ENCODE data around the gene VTI1A.

VTI1A gene

GRCh38 chr10:112616647-112617046 is 169.6 kb downstream of the VTI1A start:
- no peaks in the 10 kb centered on the region for H3K27me3 ChIP-seq (replicated peaks; ENCODE audit: control insufficient read depth, insufficient read depth, low read length, poor library complexity, severe bottlenecking)
- no peak for DNase-seq
- H3K36me3 ChIP-seq (ENCODE audit: control insufficient read depth, insufficient read depth, low read length), result no peaks in the 10 kb centered on the region
- no peak overlapping the region for H3K4me3 ChIP-seq (ENCODE audit: insufficient read depth, low read depth, low read length, poor library complexity, severe bottlenecking)
- no peaks in the 10 kb centered on the region for H3K9me3 ChIP-seq (ENCODE audit: control insufficient read depth, low read length)
- no peaks in the 10 kb centered on the region for H3K4me1 ChIP-seq (ENCODE audit: control insufficient read depth, insufficient read depth, low read length, poor library complexity, severe bottlenecking)
- H3K27ac ChIP-seq (ENCODE audit: insufficient read depth, low read length, poor library complexity, severe bottlenecking), result no peak overlapping the region

GRCh38 chr10:112618814-112619213 is 171.8 kb downstream of the VTI1A start:
- H3K4me3 ChIP-seq (ENCODE audit: insufficient read depth, low read depth, low read length, poor library complexity, severe bottlenecking), result no peak overlapping the region
- no peaks in the 10 kb centered on the region for H3K4me1 ChIP-seq (ENCODE audit: control insufficient read depth, insufficient read depth, low read length, poor library complexity, severe bottlenecking)
- H3K27me3 ChIP-seq (replicated peaks; ENCODE audit: control insufficient read depth, insufficient read depth, low read length, poor library complexity, severe bottlenecking), result no peaks in the 10 kb centered on the region
- H3K9me3 ChIP-seq (ENCODE audit: control insufficient read depth, low read length), result no peaks in the 10 kb centered on the region
- no peak overlapping the region for H3K27ac ChIP-seq (ENCODE audit: insufficient read depth, low read length, poor library complexity, severe bottlenecking)
- DNase-seq, result no peak
- H3K36me3 ChIP-seq (ENCODE audit: control insufficient read depth, insufficient read depth, low read length), result no peaks in the 10 kb centered on the region

GRCh38 chr10:112619556-112619955 is 172.5 kb downstream of the VTI1A start:
- no peak for DNase-seq
- H3K36me3 ChIP-seq (ENCODE audit: control insufficient read depth, insufficient read depth, low read length), result no peaks in the 10 kb centered on the region
- no peak overlapping the region for H3K27ac ChIP-seq (ENCODE audit: insufficient read depth, low read length, poor library complexity, severe bottlenecking)

GRCh38 chr10:112622786-112623185 is 175.8 kb downstream of the VTI1A start:
- DNase-seq, result no peak
- H3K27ac ChIP-seq (ENCODE audit: insufficient read depth, low read length, poor library complexity, severe bottlenecking), result no peak overlapping the region
- H3K36me3 ChIP-seq (ENCODE audit: control insufficient read depth, insufficient read depth, low read length), result no peaks in the 10 kb centered on the region
- no peaks in the 10 kb centered on the region for H3K27me3 ChIP-seq (replicated peaks; ENCODE audit: control insufficient read depth, insufficient read depth, low read length, poor library complexity, severe bottlenecking)
- no peaks in the 10 kb centered on the region for H3K4me1 ChIP-seq (ENCODE audit: control insufficient read depth, insufficient read depth, low read length, poor library complexity, severe bottlenecking)
- no peaks in the 10 kb centered on the region for H3K9me3 ChIP-seq (ENCODE audit: control insufficient read depth, low read length)
- H3K4me3 ChIP-seq (ENCODE audit: insufficient read depth, low read depth, low read length, poor library complexity, severe bottlenecking), result no peak overlapping the region

More at GRCh38 chr10:112619556-112619955, 172.5 kb downstream of the VTI1A start:
- no peaks in the 10 kb centered on the region for H3K4me1 ChIP-seq (ENCODE audit: control insufficient read depth, insufficient read depth, low read length, poor library complexity, severe bottlenecking)
- no peaks in the 10 kb centered on the region for H3K27me3 ChIP-seq (replicated peaks; ENCODE audit: control insufficient read depth, insufficient read depth, low read length, poor library complexity, severe bottlenecking)
- no peak overlapping the region for H3K4me3 ChIP-seq (ENCODE audit: insufficient read depth, low read depth, low read length, poor library complexity, severe bottlenecking)
- no peaks in the 10 kb centered on the region for H3K9me3 ChIP-seq (ENCODE audit: control insufficient read depth, low read length)

DNA sequence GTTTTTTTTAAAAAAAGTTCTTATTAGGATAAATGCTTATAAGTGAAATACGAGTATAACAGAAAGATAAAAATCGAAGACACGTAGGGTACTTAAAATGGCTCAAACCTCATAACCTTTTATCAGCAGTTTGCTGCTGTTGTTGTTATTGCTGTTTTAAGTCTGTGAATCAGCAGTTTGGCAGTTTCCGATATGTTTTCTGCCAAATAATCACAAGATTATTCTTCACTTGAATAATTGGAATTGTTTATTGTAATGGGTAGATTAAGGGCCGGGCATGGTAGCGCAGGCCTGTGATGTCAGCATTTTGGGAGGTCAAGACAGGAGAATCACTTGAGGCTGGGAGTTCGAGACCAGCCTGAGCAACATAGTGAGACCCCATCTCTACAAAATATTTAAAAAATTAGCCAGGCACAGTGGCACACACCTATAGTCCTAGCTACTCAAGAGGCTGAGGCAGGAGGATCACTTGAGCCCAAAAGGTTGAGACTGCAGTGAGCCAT is 177.6 kb downstream of the VTI1A start:
- Histone ChIP-seq H3K9me3 (ENCODE audit: control insufficient read depth, low read length) (no peaks in the 10 kb centered on the region), H3K27me3 (replicated peaks; ENCODE audit: control insufficient read depth, insufficient read depth, low read length, poor library complexity, severe bottlenecking) (no peaks in the 10 kb centered on the region), H3K36me3 (ENCODE audit: control insufficient read depth, insufficient read depth, low read length) (no peaks in the 10 kb centered on the region), H3K4me1 (ENCODE audit: control insufficient read depth, insufficient read depth, low read length, poor library complexity, severe bottlenecking) (no peaks in the 10 kb centered on the region), H3K4me3 (ENCODE audit: insufficient read depth, low read depth, low read length, poor library complexity, severe bottlenecking) (no peak overlapping the region), H3K27ac (ENCODE audit: insufficient read depth, low read length, poor library complexity, severe bottlenecking) (no peak overlapping the region)
- no peak for DNase-seq

GRCh38 chr10:112628951-112629609 is 182.1 kb downstream of the VTI1A start:
- Histone ChIP-seq H3K9me3 (ENCODE audit: control insufficient read depth, low read length) (no peaks in the 10 kb centered on the region), H3K36me3 (ENCODE audit: control insufficient read depth, insufficient read depth, low read length) (no peaks in the 10 kb centered on the region), H3K27ac (ENCODE audit: insufficient read depth, low read length, poor library complexity, severe bottlenecking) (no peak overlapping the region), H3K4me3 (ENCODE audit: insufficient read depth, low read depth, low read length, poor library complexity, severe bottlenecking) (no peak overlapping the region), H3K4me1 (ENCODE audit: control insufficient read depth, insufficient read depth, low read length, poor library complexity, severe bottlenecking) (no peaks in the 10 kb centered on the region), H3K27me3 (replicated peaks; ENCODE audit: control insufficient read depth, insufficient read depth, low read length, poor library complexity, severe bottlenecking) (no peaks in the 10 kb centered on the region)
- DNase-seq, result no peak

DNA sequence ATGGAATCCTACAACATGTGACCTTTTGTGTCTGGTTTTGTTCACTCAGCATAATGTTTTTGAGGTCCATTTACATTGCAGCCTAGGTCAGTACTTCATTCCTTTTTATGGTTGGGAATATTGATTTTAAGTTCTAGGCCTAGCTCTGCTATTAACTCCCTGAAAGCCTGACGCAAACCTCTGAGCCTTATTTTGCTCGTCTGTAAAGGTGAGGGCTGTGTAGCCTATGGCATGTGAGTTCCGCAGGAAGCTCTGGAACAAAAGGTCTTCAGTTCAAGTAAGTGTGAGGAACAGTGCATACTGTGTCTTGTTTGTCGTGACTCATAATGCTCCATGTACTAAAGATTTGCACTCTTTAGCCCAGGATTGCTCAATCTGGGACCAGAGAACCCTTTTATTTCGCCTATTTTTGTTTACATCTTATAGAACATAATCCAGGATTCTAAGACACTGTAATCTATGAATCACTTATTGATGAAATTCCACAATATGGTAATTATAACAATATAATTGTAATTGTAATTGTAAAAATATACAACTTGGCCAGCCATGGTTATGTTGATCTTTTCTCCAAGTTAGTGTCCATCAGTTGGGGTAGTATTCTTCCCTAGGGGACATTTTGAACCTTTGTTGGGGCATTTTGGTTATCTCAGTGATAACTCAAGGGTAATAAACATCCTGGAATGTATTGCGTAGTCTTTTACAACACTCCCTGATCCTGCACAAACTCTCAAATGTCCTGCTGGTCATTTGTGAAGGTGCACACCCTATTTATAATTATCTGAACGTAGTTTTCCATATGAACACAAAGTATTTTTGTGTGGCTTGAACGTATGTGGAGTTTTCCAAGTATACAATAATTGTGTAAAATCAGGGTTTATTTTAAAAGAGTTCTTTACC is 184.7 kb downstream of the VTI1A start:
- Histone ChIP-seq H3K36me3 (ENCODE audit: control insufficient read depth, insufficient read depth, low read length) (no peaks in the 10 kb centered on the region), H3K9me3 (ENCODE audit: control insufficient read depth, low read length) (no peaks in the 10 kb centered on the region), H3K27ac (ENCODE audit: insufficient read depth, low read length, poor library complexity, severe bottlenecking) (no peak overlapping the region), H3K4me3 (ENCODE audit: insufficient read depth, low read depth, low read length, poor library complexity, severe bottlenecking) (no peak overlapping the region), H3K4me1 (ENCODE audit: control insufficient read depth, insufficient read depth, low read length, poor library complexity, severe bottlenecking) (no peaks in the 10 kb centered on the region), H3K27me3 (replicated peaks; ENCODE audit: control insufficient read depth, insufficient read depth, low read length, poor library complexity, severe bottlenecking) (no peaks in the 10 kb centered on the region)
- no peak for DNase-seq

GRCh38 chr10:112634096-112634830 is 187.2 kb downstream of the VTI1A start:
- DNase-seq, result no peak
- no peak overlapping the region for H3K27ac ChIP-seq (ENCODE audit: insufficient read depth, low read length, poor library complexity, severe bottlenecking)
- H3K4me3 ChIP-seq (ENCODE audit: insufficient read depth, low read depth, low read length, poor library complexity, severe bottlenecking), result no peak overlapping the region
- no peaks in the 10 kb centered on the region for H3K36me3 ChIP-seq (ENCODE audit: control insufficient read depth, insufficient read depth, low read length)
- H3K4me1 ChIP-seq (ENCODE audit: control insufficient read depth, insufficient read depth, low read length, poor library complexity, severe bottlenecking), result no peaks in the 10 kb centered on the region
- H3K27me3 ChIP-seq (replicated peaks; ENCODE audit: control insufficient read depth, insufficient read depth, low read length, poor library complexity, severe bottlenecking), result no peaks in the 10 kb centered on the region
- no peaks in the 10 kb centered on the region for H3K9me3 ChIP-seq (ENCODE audit: control insufficient read depth, low read length)

DNA sequence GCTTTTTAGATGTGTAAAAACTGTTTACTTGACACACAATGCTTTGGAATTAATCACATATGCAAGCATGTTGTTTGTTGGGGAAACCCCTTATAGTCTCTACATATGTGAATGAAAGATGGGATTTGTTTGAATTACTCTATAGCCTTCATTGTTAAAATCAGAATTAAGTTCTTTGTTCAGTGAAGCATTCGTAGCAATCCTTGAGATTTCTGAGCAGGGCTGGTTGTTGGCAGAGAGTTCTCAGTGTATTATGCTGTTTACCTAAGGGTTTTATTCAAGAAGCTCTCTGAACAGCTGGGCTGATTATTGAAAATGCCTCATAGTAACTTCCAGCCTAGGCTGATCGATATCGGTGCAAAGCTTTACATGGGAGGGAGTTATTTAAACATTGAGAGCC is 190.9 kb downstream of the VTI1A start:
- no peak overlapping the region for H3K27ac ChIP-seq (ENCODE audit: insufficient read depth, low read length, poor library complexity, severe bottlenecking)
- no peaks in the 10 kb centered on the region for H3K36me3 ChIP-seq (ENCODE audit: control insufficient read depth, insufficient read depth, low read length)
- no peaks in the 10 kb centered on the region for H3K27me3 ChIP-seq (replicated peaks; ENCODE audit: control insufficient read depth, insufficient read depth, low read length, poor library complexity, severe bottlenecking)
- no peak for DNase-seq
- H3K4me3 ChIP-seq (ENCODE audit: insufficient read depth, low read depth, low read length, poor library complexity, severe bottlenecking), result no peak overlapping the region
- no peaks in the 10 kb centered on the region for H3K4me1 ChIP-seq (ENCODE audit: control insufficient read depth, insufficient read depth, low read length, poor library complexity, severe bottlenecking)
- H3K9me3 ChIP-seq (ENCODE audit: control insufficient read depth, low read length), result no peaks in the 10 kb centered on the region

Data from effector memory CD4-positive, alpha-beta T cell (primary cell).